ENCODE measurements around the gene PLK2. TPM values are rescaled to one million over a fixed set of nuclear protein-coding genes. Genes with fewer than 3 reads are reported as not detected.

The PLK2 gene
- total RNA-seq, 5 donors from 2014 or later (not counting 1 experiment from before 2014, with no cell fraction given): 5.9 to 32.1 (median 10.3) TPM

DNA sequence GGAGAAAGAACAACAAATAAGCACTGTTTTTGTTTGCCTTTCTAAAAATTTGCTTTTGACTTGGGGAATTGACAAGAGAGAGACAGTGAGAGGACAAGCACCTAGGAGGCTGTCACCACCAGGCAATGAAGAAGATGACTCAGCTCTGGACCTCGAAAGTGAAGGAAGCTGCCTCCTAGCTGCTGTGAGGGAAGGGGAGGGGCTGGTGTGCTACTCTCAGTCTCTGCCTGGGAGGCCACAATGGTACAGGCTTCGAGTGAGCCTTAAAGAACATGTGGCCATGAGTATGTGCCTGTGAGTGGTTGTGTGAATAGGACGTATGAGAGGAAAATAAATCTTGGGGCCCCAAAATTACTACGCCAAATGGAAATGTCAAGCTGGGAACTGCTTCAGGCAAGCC lies 7.1 kb upstream of the PLK2 start:
- no peaks in the 10 kb centered on the region for H3K27me3 Mint-ChIP-seq
- POLR2A ChIA-PET: interaction anchor here in 1 of 2 donors (0.6 kb wide), 1 partner anchor 1174 kb away, joined by 3 read pairs; no protein-coding TSS in a partner anchor
- H3K9me3 Mint-ChIP-seq: no peaks in the 10 kb centered on the region
- Histone ChIP-seq H3K4me3 (ENCODE audit: control insufficient read depth in 1 of 2, extremely low read depth in 1 of 2, low read length in 1 of 2) (no peak overlapping the region), H3K36me3 (ENCODE audit: control insufficient read depth in 2 of 2, extremely low read depth in 1 of 2, insufficient read depth in 1 of 2, low read length in 1 of 2) (no peaks in the 10 kb centered on the region), H3K27me3 (replicated peaks in 1 of 2; ENCODE audit: control insufficient read depth in 2 of 2, extremely low read depth in 1 of 2, insufficient read depth in 2 of 2, low read length in 1 of 2) (no peaks in the 10 kb centered on the region), H3K27ac (ENCODE audit: low read length) (no peak overlapping the region), H3K4me1 (ENCODE audit: control insufficient read depth in 1 of 2, extremely low read depth in 1 of 2, insufficient read depth in 2 of 2, low read length in 2 of 2) (no peaks in the 10 kb centered on the region), H3K9me3 (no peaks in the 10 kb centered on the region)
- peaks cover 0 to 2% (median 0%) of the 10 kb centered on the region in 3 donors for H3K4me1 Mint-ChIP-seq
- DNase-seq (peak in 1 of 35 experiments; percentile 12), ATAC-seq (replicated peaks in 1 of 4) (peak in 3 of 4 experiments; percentile 26 to 56 (median 50))
- no peak overlapping the region for H3K27ac Mint-ChIP-seq
- no peaks in the 10 kb centered on the region for H3K36me3 Mint-ChIP-seq
- CTCF ChIA-PET: interaction anchor here in 1 of 2 donors (0.6 kb wide), 1 partner anchor 62 kb away, joined by 3 read pairs; no protein-coding TSS in a partner anchor
- H3K4me3 Mint-ChIP-seq: no peak overlapping the region
- 0% methylated on average over 2 of the region's 4 CpGs for WGBS (ENCODE audit: insufficient coverage)

DNA sequence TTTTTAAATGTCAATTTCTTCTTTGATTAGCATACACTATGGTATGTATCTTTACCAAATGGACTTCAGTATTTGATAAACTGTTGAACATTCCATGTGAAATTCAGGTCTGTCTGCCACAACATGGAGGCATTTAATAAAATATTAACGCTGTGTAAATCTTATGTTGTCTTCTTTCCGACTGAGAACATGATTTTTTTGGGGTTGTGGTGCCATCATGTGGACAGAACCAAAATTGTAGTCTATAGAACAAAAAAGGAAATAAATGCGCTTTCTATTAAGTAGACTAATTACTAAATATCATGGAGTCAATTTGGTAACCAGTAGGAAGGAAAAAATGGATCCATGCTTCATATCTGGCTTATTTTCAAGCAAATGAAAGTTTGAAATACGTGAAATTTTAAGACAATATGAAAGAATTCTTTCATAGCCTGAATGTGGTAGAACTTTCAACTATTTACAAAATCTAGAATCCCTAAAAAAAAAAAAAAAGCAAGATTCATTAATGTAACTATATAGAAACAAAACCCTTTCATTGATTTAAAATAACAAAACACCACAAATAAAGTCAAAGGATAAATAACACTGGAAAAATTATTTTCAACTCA lies 2.8 kb upstream of the PLK2 start:
- POLR2A ChIA-PET: interaction anchor here in 1 of 2 donors (0.5 kb wide), 1 partner anchor 1169 kb away, joined by 15 read pairs; no protein-coding TSS in a partner anchor
- Histone ChIP-seq H3K27ac (ENCODE audit: low read length) (no peak overlapping the region), H3K27me3 (replicated peaks in 1 of 2; ENCODE audit: control insufficient read depth in 2 of 2, extremely low read depth in 1 of 2, insufficient read depth in 2 of 2, low read length in 1 of 2) (peaks cover 0 to 4% of the 10 kb centered on the region in 2 experiments), H3K4me3 (ENCODE audit: control insufficient read depth in 1 of 2, extremely low read depth in 1 of 2, low read length in 1 of 2) (no peak overlapping the region), H3K9me3 (no peaks in the 10 kb centered on the region), H3K4me1 (ENCODE audit: control insufficient read depth in 1 of 2, extremely low read depth in 1 of 2, insufficient read depth in 2 of 2, low read length in 2 of 2) (peaks cover 4 to 23% of the 10 kb centered on the region in 2 experiments), H3K36me3 (ENCODE audit: control insufficient read depth in 2 of 2, extremely low read depth in 1 of 2, insufficient read depth in 1 of 2, low read length in 1 of 2) (no peaks in the 10 kb centered on the region)
- H3K36me3 Mint-ChIP-seq: no peaks in the 10 kb centered on the region
- DNase-seq: peak in 28 of 35 experiments; percentile 3 to 79 (median 24)
- H3K27me3 Mint-ChIP-seq: peaks cover 0 to 10% of the 10 kb centered on the region in 2 donors
- no peak overlapping the region for H3K27ac Mint-ChIP-seq
- peaks cover 16 to 20% (median 18%) of the 10 kb centered on the region in 3 donors for H3K4me1 Mint-ChIP-seq
- H3K4me3 Mint-ChIP-seq: no peak overlapping the region
- no CpG with 5 or more reads among the region's 4 CpGs for WGBS (ENCODE audit: insufficient coverage)
- no peaks in the 10 kb centered on the region for H3K9me3 Mint-ChIP-seq
- ATAC-seq (replicated peaks in 1 of 4): no peak
- CTCF ChIA-PET: interaction anchor here (0.6 to 5.9 kb wide), 13 partner anchors 24 to 1172 kb away, joined by 3 to 52 read pairs (median 5); no protein-coding TSS in a partner anchor

- no peak overlapping the region for H3K4me3 ChIP-seq (ENCODE audit: control insufficient read depth in 1 of 2, extremely low read depth in 1 of 2, low read length in 1 of 2)
- H3K4me1 ChIP-seq (ENCODE audit: control insufficient read depth in 1 of 2, extremely low read depth in 1 of 2, insufficient read depth in 2 of 2, low read length in 2 of 2): peaks cover 4 to 23% of the 10 kb centered on the region in 2 experiments
- H3K27ac Mint-ChIP-seq: no peak overlapping the region
- H3K27me3 Mint-ChIP-seq: peaks cover 0 to 10% of the 10 kb centered on the region in 2 donors
- no peak overlapping the region for H3K4me3 Mint-ChIP-seq
- H3K9me3 Mint-ChIP-seq: no peaks in the 10 kb centered on the region
- ChIA-PET POLR2A (no interaction called here), CTCF (interaction anchor here (0.7 to 5.9 kb wide), 7 partner anchors 394 to 1167 kb away, joined by 3 to 52 read pairs (median 6); no protein-coding TSS in a partner anchor)
- DNase-seq (no peak), ATAC-seq (replicated peaks in 1 of 4) (no peak)
- no peaks in the 10 kb centered on the region for H3K9me3 ChIP-seq
- H3K27ac ChIP-seq (ENCODE audit: low read length): no peak overlapping the region
- no peaks in the 10 kb centered on the region for H3K36me3 ChIP-seq (ENCODE audit: control insufficient read depth in 2 of 2, extremely low read depth in 1 of 2, insufficient read depth in 1 of 2, low read length in 1 of 2)
- peaks cover 0 to 4% of the 10 kb centered on the region in 2 experiments for H3K27me3 ChIP-seq (replicated peaks in 1 of 2; ENCODE audit: control insufficient read depth in 2 of 2, extremely low read depth in 1 of 2, insufficient read depth in 2 of 2, low read length in 1 of 2)
- 100% methylated on average over 2 of the region's 3 CpGs for WGBS (ENCODE audit: insufficient coverage)
- peaks cover 3% of the 10 kb centered on the region for H3K36me3 Mint-ChIP-seq
- peaks cover 16 to 20% (median 18%) of the 10 kb centered on the region in 3 donors for H3K4me1 Mint-ChIP-seq
Observed at GRCh38 chr5:58462154-58462553, 2.3 kb upstream of the PLK2 start.

- H3K4me3 Mint-ChIP-seq: peak overlapping the region; percentile 82 to 84 (median 84)
- WGBS (ENCODE audit: insufficient coverage): 6% methylated on average over 28 of the region's 30 CpGs
- no peaks in the 10 kb centered on the region for H3K9me3 ChIP-seq
- peaks cover 6% of the 10 kb centered on the region for H3K36me3 Mint-ChIP-seq
- ATAC-seq (replicated peaks in 1 of 4) (peak; percentile 69 to 76 (median 74)), DNase-seq (peak; percentile 58 to 93 (median 83))
- H3K9me3 Mint-ChIP-seq: no peaks in the 10 kb centered on the region
- peaks cover 0 to 4% of the 10 kb centered on the region in 2 experiments for H3K27me3 ChIP-seq (replicated peaks in 1 of 2; ENCODE audit: control insufficient read depth in 2 of 2, extremely low read depth in 1 of 2, insufficient read depth in 2 of 2, low read length in 1 of 2)
- ChIA-PET POLR2A (interaction anchor here (0.5 to 1.0 kb wide), 6 partner anchors 28 to 1163 kb away, joined by 3 to 5 read pairs (median 3); no protein-coding TSS in a partner anchor), CTCF (interaction anchor here (0.5 to 5.9 kb wide), 23 partner anchors 187 to 1551 kb away, joined by 3 to 52 read pairs (median 4); no protein-coding TSS in a partner anchor)
- peaks cover 4 to 23% of the 10 kb centered on the region in 2 experiments for H3K4me1 ChIP-seq (ENCODE audit: control insufficient read depth in 1 of 2, extremely low read depth in 1 of 2, insufficient read depth in 2 of 2, low read length in 2 of 2)
- peaks cover 16 to 20% (median 18%) of the 10 kb centered on the region in 3 donors for H3K4me1 Mint-ChIP-seq
- H3K27ac ChIP-seq (ENCODE audit: low read length): peak overlapping the region; percentile 77
- peak overlapping the region; percentile 84 to 90 for H3K27ac Mint-ChIP-seq
- H3K27me3 Mint-ChIP-seq: peaks cover 0 to 10% of the 10 kb centered on the region in 2 donors
- peak overlapping the region; percentile 74 to 85 for H3K4me3 ChIP-seq (ENCODE audit: control insufficient read depth in 1 of 2, extremely low read depth in 1 of 2, low read length in 1 of 2)
- H3K36me3 ChIP-seq (ENCODE audit: control insufficient read depth in 2 of 2, extremely low read depth in 1 of 2, insufficient read depth in 1 of 2, low read length in 1 of 2): no peaks in the 10 kb centered on the region
Observed at GRCh38 chr5:58460732-58461286, 923 bp upstream of the PLK2 start.

GRCh38 chr5:58459146-58460001 lies 512 bp downstream of the PLK2 start:
- Histone ChIP-seq H3K36me3 (ENCODE audit: control insufficient read depth in 2 of 2, extremely low read depth in 1 of 2, insufficient read depth in 1 of 2, low read length in 1 of 2) (no peaks in the 10 kb centered on the region), H3K4me1 (ENCODE audit: control insufficient read depth in 1 of 2, extremely low read depth in 1 of 2, insufficient read depth in 2 of 2, low read length in 2 of 2) (peaks cover 4 to 23% of the 10 kb centered on the region in 2 experiments), H3K27me3 (replicated peaks in 1 of 2; ENCODE audit: control insufficient read depth in 2 of 2, extremely low read depth in 1 of 2, insufficient read depth in 2 of 2, low read length in 1 of 2) (peaks cover 0 to 4% of the 10 kb centered on the region in 2 experiments), H3K4me3 (ENCODE audit: control insufficient read depth in 1 of 2, extremely low read depth in 1 of 2, low read length in 1 of 2) (peak overlapping the region; percentile 74 to 85), H3K9me3 (no peaks in the 10 kb centered on the region), H3K27ac (ENCODE audit: low read length) (peak overlapping the region; percentile 77)
- H3K27ac Mint-ChIP-seq: no peak overlapping the region
- peaks cover 0 to 10% of the 10 kb centered on the region in 2 donors for H3K27me3 Mint-ChIP-seq
- ChIA-PET CTCF (interaction anchor here (0.5 to 5.9 kb wide), 10 partner anchors 12 to 1549 kb away, joined by 3 to 52 read pairs (median 9); no protein-coding TSS in a partner anchor), POLR2A (interaction anchor here in 1 of 2 donors (0.6 to 1.0 kb wide), 4 partner anchors 1157 to 1180 kb away, joined by 3 to 4 read pairs (median 3); no protein-coding TSS in a partner anchor)
- DNase-seq (peak in 19 of 35 experiments; percentile 1 to 43 (median 11)), ATAC-seq (replicated peaks in 1 of 4) (peak in 1 of 4 experiments; percentile 0)
- 2% methylated on average over 55 of the region's 57 CpGs for WGBS (ENCODE audit: insufficient coverage)
- H3K9me3 Mint-ChIP-seq: no peaks in the 10 kb centered on the region
- peaks cover 13% of the 10 kb centered on the region for H3K36me3 Mint-ChIP-seq
- H3K4me3 Mint-ChIP-seq: peak overlapping the region; percentile 82 to 84 (median 84)
- peaks cover 16 to 20% (median 18%) of the 10 kb centered on the region in 3 donors for H3K4me1 Mint-ChIP-seq

Measured in T-cell (primary cell).